H9 (cell line): ENCODE measurements around the gene CCDC127. TPM values are rescaled to one million over a fixed set of nuclear protein-coding genes. Genes with fewer than 3 reads are reported as not detected.

Source experiments
- DNase-seq: peaks from one replicate; pipeline ENCODE4 v3.0.0-alpha.2; 2017
- H2AFZ ChIP-seq: one replicate; pipeline ENCODE4 v1.6.1; 2013; ENCODE audit warnings: mild to moderate bottlenecking, low read length, control low read depth, moderate library complexity
- H2AK5ac ChIP-seq: 2 replicates; pipeline ENCODE4 v1.6.1; 2013; ENCODE audit warnings: low read length, control low read depth, mixed read lengths; ENCODE audit not compliant: insufficient read length
- H2BK120ac ChIP-seq: one replicate; pipeline ENCODE4 v1.6.1; 2013; ENCODE audit warnings: low read depth, mild to moderate bottlenecking, low read length, control low read depth, inconsistent platforms; ENCODE audit not compliant: poor library complexity, severe bottlenecking
- H2BK12ac ChIP-seq: 2 replicates; pipeline ENCODE4 v1.6.1; 2013; ENCODE audit warnings: low read length, control low read depth, mixed read lengths, low read depth; ENCODE audit not compliant: insufficient read length
- H2BK15ac ChIP-seq: 2 replicates; pipeline ENCODE4 v1.6.1; 2013; ENCODE audit warnings: low read depth, low read length, control low read depth
- H2BK20ac ChIP-seq: one replicate; pipeline ENCODE4 v1.6.1; 2013; ENCODE audit warnings: low read depth, mild to moderate bottlenecking, low read length, control low read depth, inconsistent platforms; ENCODE audit not compliant: poor library complexity, severe bottlenecking
- H2BK5ac ChIP-seq: 2 replicates; pipeline ENCODE4 v1.6.1; 2013; ENCODE audit warnings: low read length, control low read depth, mixed read lengths; ENCODE audit not compliant: insufficient read length
- H3K14ac ChIP-seq: 2 replicates; pipeline ENCODE4 v1.6.1; 2013; ENCODE audit warnings: low read length, control low read depth; ENCODE audit not compliant: insufficient read depth
- H3K18ac ChIP-seq: 2 replicates; pipeline ENCODE4 v1.6.1; 2013; ENCODE audit warnings: low read depth, mild to moderate bottlenecking, mixed read lengths, low read length, control low read depth; ENCODE audit not compliant: insufficient read length
- H3K23ac ChIP-seq: 2 replicates; pipeline ENCODE4 v1.6.1; 2013; ENCODE audit warnings: low read length, control low read depth, mixed read lengths, low read depth; ENCODE audit not compliant: insufficient read length
- H3K23me2 ChIP-seq: 2 replicates; pipeline ENCODE4 v1.6.1; 2013; ENCODE audit warnings: low read depth, mild to moderate bottlenecking, mixed read lengths, low read length, control low read depth; ENCODE audit not compliant: insufficient read length, poor library complexity, severe bottlenecking
- H3K27ac ChIP-seq: 2 replicates; pipeline ENCODE4 v1.5.1; 2013; ENCODE audit warnings: low read length, control low read depth, mixed read lengths, low read depth; ENCODE audit not compliant: insufficient read length
- H3K27me3 ChIP-seq: 2 replicates; pipeline ENCODE4 v1.6.1; 2013; ENCODE audit warnings: low read length, control low read depth, inconsistent platforms; ENCODE audit not compliant: insufficient read depth
- H3K4ac ChIP-seq: 2 replicates; pipeline ENCODE4 v1.6.1; 2013; ENCODE audit warnings: low read depth, mild to moderate bottlenecking, control low read depth, inconsistent platforms, low read length, moderate library complexity
- H3K4me1 ChIP-seq: 2 replicates; pipeline ENCODE4 v1.6.1; 2013; ENCODE audit warnings: low read length, control low read depth, inconsistent platforms; ENCODE audit not compliant: insufficient read depth
- H3K4me2 ChIP-seq: 2 replicates; pipeline ENCODE4 v1.6.1; 2013; ENCODE audit warnings: low read length, control low read depth, mixed read lengths; ENCODE audit not compliant: insufficient read length, insufficient read depth
- H3K56ac ChIP-seq: 2 replicates; pipeline ENCODE4 v1.6.1; 2013; ENCODE audit warnings: low read depth, mild to moderate bottlenecking, mixed read lengths, low read length, control low read depth; ENCODE audit not compliant: insufficient read length
- H3K79me1 ChIP-seq: 2 replicates; pipeline ENCODE4 v1.6.1; 2013; ENCODE audit warnings: low read depth, mild to moderate bottlenecking, moderate library complexity, low read length, control low read depth, inconsistent platforms; ENCODE audit not compliant: insufficient read depth, poor library complexity, severe bottlenecking
- H3K79me2 ChIP-seq: 2 replicates; pipeline ENCODE4 v1.6.1; 2013; ENCODE audit warnings: low read length, control low read depth, inconsistent platforms; ENCODE audit not compliant: insufficient read depth
- H3K9ac ChIP-seq: 2 replicates; pipeline ENCODE4 v1.6.1; 2013; ENCODE audit warnings: low read length, control low read depth, mixed read lengths; ENCODE audit not compliant: insufficient read length; ENCODE audit errors: extremely low read depth
- H3K9me3 ChIP-seq: one replicate; pipeline ENCODE4 v1.6.1; 2013; ENCODE audit warnings: low read depth, low read length, inconsistent platforms; ENCODE audit not compliant: control insufficient read depth
- H3T11ph ChIP-seq: one replicate; pipeline ENCODE4 v1.6.1; 2013; ENCODE audit warnings: mild to moderate bottlenecking, low read length, control low read depth, inconsistent platforms
- H4K20me1 ChIP-seq: one replicate; pipeline ENCODE4 v1.6.1; 2013; ENCODE audit not compliant: control insufficient read depth, insufficient read length, insufficient read depth
- H4K5ac ChIP-seq: 2 replicates; pipeline ENCODE4 v1.6.1; 2013; ENCODE audit warnings: low read depth, mild to moderate bottlenecking, mixed read lengths, low read length, control low read depth; ENCODE audit not compliant: insufficient read length
- H4K8ac ChIP-seq: replicated peaks from 2 replicates; pipeline ENCODE4 v1.6.1; 2013; ENCODE audit warnings: low read length, control low read depth, mixed read lengths, low read depth; ENCODE audit not compliant: insufficient read length
- H4K91ac ChIP-seq: 2 replicates; pipeline ENCODE4 v1.6.1; 2013; ENCODE audit warnings: low read depth, mild to moderate bottlenecking, moderate library complexity, mixed read lengths, low read length, control low read depth; ENCODE audit not compliant: insufficient read length
- H3K27ac Mint-ChIP-seq, 3 experiments: 2 replicates in 2 of 3; 3 replicates in 1 of 3; pipeline ENCODE4 v1.8.0; 2020 to 2021; ENCODE audit warnings: mixed read lengths in 3 of 3, mild to moderate bottlenecking in 1 of 3, moderate library complexity in 1 of 3
- H3K27me3 Mint-ChIP-seq: 2 replicates; pipeline ENCODE4 v1.8.0; 2021; ENCODE audit warnings: low read depth, mild to moderate bottlenecking, moderate library complexity, mixed read lengths
- H3K36me3 Mint-ChIP-seq, 3 experiments: 2 replicates in 2 of 3; 3 replicates in 1 of 3; pipeline ENCODE4 v1.8.0; 2020 to 2021; ENCODE audit warnings: low read depth in 3 of 3, mixed read lengths in 3 of 3; ENCODE audit not compliant: insufficient read depth in 1 of 3
- H3K4me1 Mint-ChIP-seq, 2 experiments: 2 replicates each; pipeline ENCODE4 v1.8.0; 2020; ENCODE audit warnings: mixed read lengths in 2 of 2
- H3K4me3 Mint-ChIP-seq, 2 experiments: 2 replicates in 1 of 2; 3 replicates in 1 of 2; pipeline ENCODE4 v1.8.0; 2020 to 2021; ENCODE audit warnings: mild to moderate bottlenecking in 2 of 2, mixed read lengths in 2 of 2, moderate library complexity in 1 of 2
- H3K9me3 Mint-ChIP-seq, 2 experiments: 2 replicates in 1 of 2; 3 replicates in 1 of 2; pipeline ENCODE4 v1.8.0; 2020; ENCODE audit warnings: mild to moderate bottlenecking in 2 of 2, mixed read lengths in 2 of 2, moderate library complexity in 1 of 2
- CTCF ChIP-seq: fragments of 200-600 bp; sonication (generic); conservative IDR thresholded peaks from 3 replicates; pipeline ENCODE4 v1.8.0; 2021; ENCODE audit warnings: antibody characterized with exemption, mild to moderate bottlenecking
- WGBS: extraction: QIAGEN DNeasy Blood & Tissue Kit; methylation state at CpG from one replicate; pipeline ENCODE4 v1.1.7; 2013; ENCODE audit warnings: missing lambda C conversion rate, low lambda C conversion rate, mixed read lengths; ENCODE audit not compliant: insufficient read length; ENCODE audit errors: extremely low coverage; 5-methylcytosine and 5-hydroxymethylcytosine counted together
- total RNA-seq: library from RNA; stranded (reverse); gene quantifications from 2 replicates; pipeline ENCODE4 v1.2.1, GENCODE V29; 2021

CCDC127 gene
- total RNA-seq, 1 experiment from 2014 or later, result 9.0 TPM

GRCh38 chr5:184471-184870 is 33.5 kb downstream of the CCDC127 start:
- no peak overlapping the region for H2BK5ac ChIP-seq
- Mint-ChIP-seq H3K27me3 (peaks cover 1% of the 10 kb centered on the region), H3K27ac (no peak overlapping the region), H3K36me3 (peaks cover 8 to 48% (median 46%) of the 10 kb centered on the region in 3 experiments), H3K4me3 (no peak overlapping the region), H3K4me1 (peaks cover 16 to 18% of the 10 kb centered on the region in 2 experiments), H3K9me3 (no peaks in the 10 kb centered on the region)
- DNase-seq, result no peak
- H2BK120ac ChIP-seq, result no peak overlapping the region
- no peak overlapping the region for H3K27ac ChIP-seq
- TF ChIP-seq CTCF, result no peak
- H3K27me3 ChIP-seq, result no peaks in the 10 kb centered on the region
- no peak overlapping the region for H2AK5ac ChIP-seq
- no peak overlapping the region for H2AFZ ChIP-seq
- no peaks in the 10 kb centered on the region for H3K79me1 ChIP-seq
- no peaks in the 10 kb centered on the region for H4K20me1 ChIP-seq
- no peak overlapping the region for H3K9ac ChIP-seq
- no peak overlapping the region for H2BK20ac ChIP-seq
- no peaks in the 10 kb centered on the region for H3K23me2 ChIP-seq
- no peak overlapping the region for H2BK12ac ChIP-seq
- no peak overlapping the region for H3K18ac ChIP-seq
- WGBS, result no CpG with 5 or more reads among the region's 7 CpGs
- no peak overlapping the region for H3K4ac ChIP-seq
- H4K5ac ChIP-seq, result no peak overlapping the region
- H4K91ac ChIP-seq, result no peak overlapping the region
- H3K4me2 ChIP-seq, result no peak overlapping the region
- H3K9me3 ChIP-seq, result no peaks in the 10 kb centered on the region
- H2BK15ac ChIP-seq, result no peak overlapping the region
- H3K79me2 ChIP-seq, result no peaks in the 10 kb centered on the region
- H3T11ph ChIP-seq, result no peak overlapping the region
- peaks cover 3% of the 10 kb centered on the region; the same call in 1 of the 2 replicates for H3K4me1 ChIP-seq
- H4K8ac ChIP-seq, result no peak overlapping the region
- H3K14ac ChIP-seq, result no peak overlapping the region
- no peak overlapping the region for H3K23ac ChIP-seq
- H3K56ac ChIP-seq, result no peak overlapping the region
